Mesodermal cell (in vitro differentiated cells): ENCODE results near the gene PRDM9.
"Not testable (repeated sequence)": the region's sequence is repeated elsewhere in the genome, so short reads cannot be mapped to it uniquely, and the experiment has no call there.

Experiments
- H3K27ac ChIP-seq: 2 replicates; pipeline ENCODE4 v1.7.0; 2013; ENCODE audit warnings: mild to moderate bottlenecking, low read depth, low read length, moderate library complexity; ENCODE audit not compliant: severe bottlenecking
- H3K36me3 ChIP-seq: 2 replicates; pipeline ENCODE4 v1.7.1; 2013; ENCODE audit warnings: mild to moderate bottlenecking, low read length, moderate library complexity; ENCODE audit not compliant: control insufficient read depth, insufficient read depth
- H3K4me1 ChIP-seq: one replicate; pipeline ENCODE4 v1.7.1; 2013; ENCODE audit warnings: mild to moderate bottlenecking, low read length; ENCODE audit not compliant: insufficient read depth, control insufficient read depth, poor library complexity, severe bottlenecking
- H3K4me3 ChIP-seq: 2 replicates; pipeline ENCODE4 v1.7.0; 2013; ENCODE audit warnings: low read length, control low read depth, mild to moderate bottlenecking; ENCODE audit not compliant: insufficient read depth, poor library complexity, severe bottlenecking; ENCODE audit errors: extremely low read depth
- H3K9me3 ChIP-seq: 2 replicates; pipeline ENCODE4 v1.7.1; 2013; ENCODE audit warnings: mild to moderate bottlenecking, low read length, moderate library complexity; ENCODE audit not compliant: control insufficient read depth
- WGBS, 2 experiments: methylation state at CpG; one replicate each; pipeline ENCODE4 v1.1.5; 2013; ENCODE audit warnings: missing lambda C conversion rate in 2 of 2; ENCODE audit not compliant: insufficient coverage in 2 of 2; 5-methylcytosine and 5-hydroxymethylcytosine counted together

PRDM9 gene

DNA sequence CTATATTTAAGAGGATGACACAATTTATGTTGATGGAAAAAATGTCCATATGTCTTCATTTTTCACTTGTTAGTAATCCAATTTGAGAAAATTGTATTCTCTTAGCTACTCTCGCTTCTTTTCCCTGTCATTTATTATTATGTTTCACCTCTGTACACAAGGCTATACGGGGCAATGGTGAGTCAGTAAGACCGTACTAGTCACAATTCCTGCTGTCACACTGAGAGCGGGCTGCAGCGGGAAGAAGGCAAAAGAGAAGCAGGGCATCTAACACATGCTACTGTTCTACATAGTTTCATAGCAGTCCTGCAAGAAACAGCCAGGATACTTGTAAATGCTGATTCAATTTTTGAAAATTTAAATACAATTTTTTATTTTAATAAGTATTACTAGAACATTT is 23.3 kb upstream of the PRDM9 start:
- Histone ChIP-seq H3K4me1 (no peaks in the 10 kb centered on the region), H3K4me3 (no peak overlapping the region), H3K36me3 (no peaks in the 10 kb centered on the region), H3K27ac (no peak overlapping the region), H3K9me3 (no peaks in the 10 kb centered on the region)
- 100% methylated on average over 2 of the region's 5 CpGs; no CpG with 5 or more reads in 1 of the 2 experiments for WGBS, 2 experiments

- H3K4me1 ChIP-seq, H3K4me3 ChIP-seq, H3K27ac ChIP-seq, H3K36me3 ChIP-seq, H3K9me3 ChIP-seq: not testable (repeated sequence)
- 57 to 85% methylated on average over 1 to 2 of the region's 2 CpGs for WGBS, 2 experiments
Measured at GRCh38 chr5:23486227-23486626, 21.2 kb upstream of the PRDM9 start.

DNA sequence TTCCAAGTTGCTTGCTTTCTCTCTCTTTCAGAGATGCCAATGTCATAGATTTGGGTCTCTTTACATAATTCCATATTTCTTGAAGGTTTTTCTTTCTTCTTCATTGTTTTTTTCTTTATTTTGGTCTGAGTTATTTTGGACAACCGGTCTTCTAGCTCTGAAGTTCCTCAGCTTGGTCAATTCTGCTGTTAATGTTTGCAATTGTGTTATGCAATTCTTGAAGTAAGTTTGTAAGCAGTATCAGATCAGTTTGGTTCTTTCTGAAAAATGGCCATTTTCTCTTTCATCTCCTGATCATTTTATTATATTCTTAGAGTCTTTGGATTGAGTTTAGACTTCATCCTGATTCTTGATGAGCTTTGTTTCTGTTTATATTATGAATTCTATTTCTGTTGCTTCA is 16.4 kb upstream of the PRDM9 start:
- Histone ChIP-seq H3K27ac (no peak overlapping the region), H3K4me3 (no peak overlapping the region), H3K4me1 (no peaks in the 10 kb centered on the region), H3K9me3 (no peaks in the 10 kb centered on the region), H3K36me3 (no peaks in the 10 kb centered on the region)
- no CpG with 5 or more reads among the region's 1 CpG for WGBS, 2 experiments

DNA sequence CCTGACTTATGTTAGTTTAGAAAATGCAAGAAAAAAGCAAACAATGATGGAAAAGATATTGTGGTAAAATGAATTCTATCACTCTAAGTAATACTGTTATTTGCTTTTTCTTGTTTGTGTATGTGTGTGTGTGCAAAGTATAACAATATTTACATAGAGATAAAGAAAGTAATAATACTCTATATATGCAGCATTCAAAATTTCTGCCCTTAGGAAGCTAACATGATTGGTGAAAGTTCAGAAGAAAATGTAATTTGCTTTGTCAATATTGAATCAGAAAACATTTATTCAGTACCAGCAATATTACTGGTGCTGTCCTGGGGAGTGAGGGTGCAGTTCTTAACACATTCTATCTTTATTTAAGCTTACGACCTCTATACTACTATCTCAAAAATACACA is 12.9 kb upstream of the PRDM9 start:
- no peaks in the 10 kb centered on the region for H3K4me1 ChIP-seq

GRCh38 chr5:23496576-23496975 is 10.8 kb upstream of the PRDM9 start:
- Histone ChIP-seq H3K9me3 (no peaks in the 10 kb centered on the region), H3K4me1 (no peaks in the 10 kb centered on the region), H3K27ac (no peak overlapping the region), H3K4me3 (no peak overlapping the region), H3K36me3 (no peaks in the 10 kb centered on the region)
- WGBS, 2 experiments, result no CpG with 5 or more reads among the region's 1 CpG

More for the DNA sequence above, 12.9 kb upstream of the PRDM9 start:
- Histone ChIP-seq H3K4me3 (no peak overlapping the region), H3K36me3 (no peaks in the 10 kb centered on the region), H3K9me3 (no peaks in the 10 kb centered on the region), H3K27ac (no peak overlapping the region)
- no CpG with 5 or more reads among the region's 1 CpG for WGBS, 2 experiments

DNA sequence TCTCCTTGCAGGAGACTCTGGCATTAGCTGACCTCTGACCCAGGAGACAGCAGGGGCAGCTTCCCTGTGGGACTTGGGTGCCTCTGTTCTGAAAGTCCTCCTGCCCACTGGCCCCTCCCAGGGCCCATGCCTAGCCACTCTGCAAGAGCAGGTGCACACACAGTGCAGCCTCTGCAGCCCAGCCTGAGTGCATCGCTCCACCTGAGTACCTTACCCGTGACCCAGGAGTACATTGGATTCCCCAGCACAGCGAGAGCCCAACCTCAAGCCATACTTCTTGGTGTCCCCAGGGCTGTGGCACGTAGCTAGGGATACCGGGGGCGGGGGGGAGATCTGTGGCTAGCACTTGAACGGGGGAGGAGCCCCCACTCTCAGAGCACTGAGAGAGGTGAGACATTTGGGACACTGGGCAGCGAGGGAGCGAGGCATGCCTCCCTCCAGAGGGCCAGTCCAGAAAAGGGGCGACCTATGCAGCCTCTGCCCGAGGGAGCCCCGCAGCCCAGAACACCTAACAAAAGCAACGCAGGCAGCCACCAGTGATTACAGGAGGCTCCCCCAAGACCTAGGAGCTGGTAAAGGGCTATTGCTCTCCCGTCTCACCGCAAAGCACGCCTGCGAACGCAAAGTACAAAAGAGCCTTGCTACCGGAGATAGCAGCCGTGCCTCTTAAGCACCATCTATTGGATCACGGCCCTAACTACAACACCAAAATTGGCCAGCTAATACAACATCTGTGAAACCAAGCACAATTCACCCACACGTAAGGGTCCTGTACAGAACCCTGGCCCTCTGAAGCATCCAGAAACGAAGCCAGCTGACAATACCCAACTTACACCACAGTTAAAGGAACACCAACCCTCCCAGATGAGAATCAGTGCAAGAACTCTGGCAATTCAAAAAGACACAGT is 826 bp upstream of the PRDM9 start:
- H3K27ac ChIP-seq, result no peak overlapping the region
- H3K9me3 ChIP-seq, result no peaks in the 10 kb centered on the region
- H3K4me1 ChIP-seq, result no peaks in the 10 kb centered on the region
- H3K4me3 ChIP-seq, result no peak overlapping the region
- no peaks in the 10 kb centered on the region for H3K36me3 ChIP-seq
- WGBS, 2 experiments, result 85 to 87% methylated on average over 16 to 17 of the region's 23 CpGs

DNA sequence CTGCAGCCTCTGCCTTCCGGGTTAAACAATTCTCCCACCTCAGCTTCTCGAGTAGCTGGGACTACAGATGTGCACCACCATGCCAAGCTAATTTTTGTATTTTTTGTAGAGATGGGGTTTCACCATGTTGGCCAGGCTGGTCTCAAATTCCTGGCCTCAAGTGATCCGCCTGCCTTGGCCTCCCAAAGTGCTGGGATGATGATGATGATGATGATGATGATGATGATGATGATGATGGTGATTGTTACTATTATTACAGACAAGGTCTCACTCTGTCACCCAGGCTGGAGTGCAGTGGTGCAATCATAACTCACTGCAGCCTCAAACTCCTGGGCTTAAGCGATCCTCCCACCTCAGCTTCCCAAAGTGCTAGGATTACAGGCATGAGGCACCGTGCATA is 3.0 kb downstream of the PRDM9 start:
- not testable (repeated sequence) for H3K9me3 ChIP-seq, H3K4me3 ChIP-seq, H3K4me1 ChIP-seq, H3K36me3 ChIP-seq, H3K27ac ChIP-seq
- 81 to 100% methylated on average over 2 to 4 of the region's 5 CpGs for WGBS, 2 experiments

- Histone ChIP-seq H3K36me3 (no peaks in the 10 kb centered on the region), H3K27ac (no peak overlapping the region), H3K4me3 (no peak overlapping the region), H3K9me3 (no peaks in the 10 kb centered on the region), H3K4me1 (no peaks in the 10 kb centered on the region)
- WGBS, 2 experiments, result 89 to 100% methylated on average over 3 of the region's 4 CpGs
Measured at GRCh38 chr5:23522553-23522952, 15.1 kb downstream of the PRDM9 start.

- H3K36me3 ChIP-seq, result no peaks in the 10 kb centered on the region
- no peaks in the 10 kb centered on the region for H3K4me1 ChIP-seq
- H3K27ac ChIP-seq, result no peak overlapping the region
- peaks cover 4% of the 10 kb centered on the region for H3K9me3 ChIP-seq
- no CpG with 5 or more reads among the region's 1 CpG for WGBS, 2 experiments
- H3K4me3 ChIP-seq, result no peak overlapping the region
Measured at GRCh38 chr5:23523031-23523430, 15.6 kb downstream of the PRDM9 start.

DNA sequence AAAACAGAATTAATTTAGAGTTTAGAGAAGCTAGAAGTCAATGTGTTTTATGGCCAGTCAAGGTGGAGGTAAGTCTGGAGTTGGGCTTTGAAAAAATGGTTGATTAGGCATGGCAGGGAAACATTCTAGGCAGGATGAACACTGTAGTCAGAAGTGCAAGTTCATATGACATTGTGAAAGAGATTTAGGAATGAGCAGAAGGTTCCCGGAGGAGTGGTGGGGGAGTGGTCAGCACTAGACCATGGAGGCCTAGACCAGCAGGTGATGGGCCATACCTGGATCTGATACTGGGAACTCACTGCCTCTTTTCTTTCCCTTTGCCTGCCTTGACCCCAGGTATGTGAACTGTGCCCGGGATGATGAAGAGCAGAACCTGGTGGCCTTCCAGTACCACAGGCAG is 16.6 kb downstream of the PRDM9 start:
- 80 to 100% methylated on average over 1 of the region's 2 CpGs for whole genome bisulfite sequencing, 2 experiments

DNA sequence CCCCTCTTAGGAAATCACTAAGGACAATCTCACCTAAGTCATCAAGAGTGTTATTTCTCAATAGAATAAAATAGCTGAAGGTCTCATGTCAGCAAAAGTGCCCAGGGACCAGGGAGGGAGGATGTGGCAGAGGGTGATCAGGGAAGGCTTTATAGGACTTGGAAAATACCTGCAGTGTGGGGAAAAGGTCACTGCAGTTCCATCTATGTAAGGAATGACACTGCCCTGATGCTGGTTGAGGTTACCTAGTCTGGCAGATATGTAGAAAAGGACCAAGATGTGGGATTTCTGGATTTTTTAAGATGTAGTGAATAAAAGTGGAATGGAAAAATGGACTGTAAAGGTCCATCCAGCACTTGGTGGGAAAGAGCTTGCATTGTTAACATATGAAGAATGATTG is 18.3 kb downstream of the PRDM9 start:
- peaks cover 9% of the 10 kb centered on the region for H3K9me3 ChIP-seq
- H3K4me1 ChIP-seq, result no peaks in the 10 kb centered on the region
- H3K36me3 ChIP-seq, result no peaks in the 10 kb centered on the region

More for the DNA sequence above, 16.6 kb downstream of the PRDM9 start:
- Histone ChIP-seq H3K36me3 (no peaks in the 10 kb centered on the region), H3K4me3 (no peak overlapping the region), H3K4me1 (no peaks in the 10 kb centered on the region), H3K27ac (no peak overlapping the region), H3K9me3 (peaks cover 9% of the 10 kb centered on the region)

More for the DNA sequence above, 18.3 kb downstream of the PRDM9 start:
- Histone ChIP-seq H3K4me3 (no peak overlapping the region), H3K27ac (no peak overlapping the region)
